Measurements from ENCODE around the gene SPON2.

- TF ChIP-seq CTCF (IDR thresholded peaks at IDR 0.05) (no peak), POLR2A (IDR thresholded peaks at IDR 0.05) (no peak)
Observed at GRCh38 chr4:1152290-1152689, 20.1 kb downstream of the SPON2 start.

Measured in thyroid gland (tissue), 4 donors.